ENCODE data around the gene SELENOM. TPM values are rescaled to one million over a fixed set of nuclear protein-coding genes. Genes with fewer than 3 reads are reported as not detected.

Gene SELENOM
- total RNA-seq, 1 experiment from 2014 or later: 16.3 TPM

DNA sequence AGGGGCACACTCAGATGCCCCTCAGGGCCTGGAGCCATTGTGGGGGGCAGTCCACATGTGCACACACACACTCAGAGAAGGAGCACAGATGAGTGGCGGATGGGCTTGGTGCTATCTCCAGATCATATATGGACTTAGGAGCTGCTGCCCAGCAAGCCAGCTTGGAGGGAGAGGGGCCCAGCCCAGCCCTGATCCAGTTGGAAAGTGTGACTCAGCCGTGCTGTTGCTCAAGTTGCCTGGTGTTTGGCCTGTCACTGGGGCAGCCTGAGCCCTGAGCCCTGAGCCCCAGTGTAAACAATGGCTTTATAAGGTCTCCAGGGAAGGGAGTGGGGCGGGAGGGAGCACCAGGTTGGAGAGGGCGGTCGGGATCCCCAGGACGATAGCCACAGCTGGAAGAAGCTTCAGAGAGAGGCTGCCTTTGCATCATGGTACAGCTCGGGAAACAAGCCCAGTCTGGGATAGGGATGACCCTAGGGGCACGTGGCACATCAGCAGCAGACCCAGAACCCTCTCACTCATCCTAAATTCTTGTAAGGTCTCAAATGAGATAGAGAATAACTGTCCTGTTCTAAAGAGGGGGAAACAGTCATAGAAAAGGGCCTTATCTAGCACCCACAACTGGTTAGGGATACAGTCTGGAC lies 4.8 kb downstream of the SELENOM start:
- ATAC-seq (no peak), DNase-seq (ENCODE audit: low spot score) (no peak)
- Mint-ChIP-seq H3K4me3 (no peak overlapping the region), H3K4me1 (peaks cover 25% of the 10 kb centered on the region), H3K27ac (no peak overlapping the region), H3K9me3 (no peaks in the 10 kb centered on the region), H3K36me3 (no peaks in the 10 kb centered on the region; the same call in 1 of the 2 replicates), H3K27me3 (ENCODE audit: low read depth) (peaks cover 40% of the 10 kb centered on the region)
- POLR2A ChIA-PET: no interaction called here
- CTCF ChIA-PET: interaction anchor here (9.1 kb wide), 1 partner anchor 14 kb away, joined by 363 read pairs; the partner anchor contains the start of gene SMTN
- TF ChIP-seq CREB1 (CRISPR knock-in tag; IDR thresholded peaks at IDR 0.05): no peak
- TF ChIP-seq, protein P1, sequence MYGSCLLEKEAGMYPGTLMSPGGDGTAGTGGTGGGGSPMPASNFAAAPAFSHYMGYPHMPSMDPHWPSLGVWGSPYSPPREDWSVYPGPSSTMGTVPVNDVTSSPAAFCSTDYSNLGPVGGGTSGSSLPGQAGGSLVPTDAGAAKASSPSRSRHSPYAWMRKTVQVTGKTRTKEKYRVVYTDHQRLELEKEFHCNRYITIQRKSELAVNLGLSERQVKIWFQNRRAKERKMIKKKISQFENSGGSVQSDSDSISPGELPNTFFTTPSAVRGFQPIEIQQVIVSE (CRISPR knock-in tag; IDR thresholded peaks at IDR 0.05; ENCODE audit: borderline replicate concordance): no peak
- TF ChIP-seq, protein P2, sequence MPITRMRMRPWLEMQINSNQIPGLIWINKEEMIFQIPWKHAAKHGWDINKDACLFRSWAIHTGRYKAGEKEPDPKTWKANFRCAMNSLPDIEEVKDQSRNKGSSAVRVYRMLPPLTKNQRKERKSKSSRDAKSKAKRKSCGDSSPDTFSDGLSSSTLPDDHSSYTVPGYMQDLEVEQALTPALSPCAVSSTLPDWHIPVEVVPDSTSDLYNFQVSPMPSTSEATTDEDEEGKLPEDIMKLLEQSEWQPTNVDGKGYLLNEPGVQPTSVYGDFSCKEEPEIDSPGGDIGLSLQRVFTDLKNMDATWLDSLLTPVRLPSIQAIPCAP (CRISPR knock-in tag; IDR thresholded peaks at IDR 0.05): no peak
- TF ChIP-seq NR3C1 (CRISPR knock-in tag; conservative IDR thresholded peaks at IDR 0.05; ENCODE audit: low read depth): no peak
- no peak for TF ChIP-seq MXD4 (CRISPR knock-in tag; IDR thresholded peaks at IDR 0.05; ENCODE audit: borderline replicate concordance)
- no peak for TF ChIP-seq ETV6 (CRISPR knock-in tag; IDR thresholded peaks at IDR 0.05)
- no peak for TF ChIP-seq RORB (CRISPR knock-in tag; IDR thresholded peaks at IDR 0.05)

DNA sequence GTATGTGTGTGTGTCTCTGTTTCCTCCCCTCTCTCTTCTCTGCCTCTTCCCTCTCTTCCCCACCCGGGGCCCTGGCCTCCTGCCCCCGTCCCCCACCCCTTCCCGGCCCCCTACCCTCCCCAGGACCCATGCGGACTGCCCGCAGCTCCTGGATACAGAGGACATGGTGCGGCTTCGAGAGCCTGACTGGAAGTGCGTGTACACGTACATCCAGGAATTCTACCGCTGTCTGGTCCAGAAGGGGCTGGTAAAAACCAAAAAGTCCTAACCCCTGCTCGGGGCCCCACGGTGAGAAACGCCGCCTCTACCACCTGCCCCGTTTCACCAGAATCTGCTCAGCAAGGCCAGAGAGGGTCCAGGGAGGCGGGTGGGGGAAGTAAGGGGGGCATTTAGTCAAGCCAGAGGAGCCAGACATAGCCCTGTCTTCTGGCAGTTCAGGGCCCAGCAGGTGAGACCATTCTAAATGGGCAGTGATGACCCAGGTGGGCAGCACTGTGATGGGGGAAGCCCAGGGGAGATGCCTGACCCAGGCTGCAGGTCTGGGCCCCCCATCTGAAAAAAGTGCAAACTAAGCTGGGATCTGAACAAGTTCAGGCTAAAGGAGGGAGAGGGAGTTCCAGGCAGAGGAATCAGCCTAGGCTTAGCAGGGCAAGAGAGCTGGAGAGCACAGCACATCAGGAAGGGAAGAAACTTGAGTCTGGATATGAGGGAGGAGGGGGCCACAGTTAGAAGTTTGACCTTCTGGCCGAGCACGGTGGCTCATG lies 6.4 kb downstream of the SELENOM start:
- POLR2A ChIA-PET: no interaction called here
- ATAC-seq: no peak
- CTCF ChIA-PET: interaction anchor here (9.1 kb wide), 1 partner anchor 12 kb away, joined by 363 read pairs; the partner anchor contains the start of gene SMTN
- Mint-ChIP-seq H3K27ac (0 out of 2 replicates have a peak overlapping the region, but pooled peaks have one; percentile 41), H3K9me3 (no peaks in the 10 kb centered on the region), H3K4me3 (no peak overlapping the region), H3K27me3 (ENCODE audit: low read depth) (peaks cover 25% of the 10 kb centered on the region), H3K36me3 (no peaks in the 10 kb centered on the region; the same call in 1 of the 2 replicates), H3K4me1 (peaks cover 23% of the 10 kb centered on the region)
- no peak for DNase-seq (ENCODE audit: low spot score)
- TF ChIP-seq TP53 (CRISPR knock-in tag; IDR thresholded peaks at IDR 0.05) (no peak), ZNF121 (CRISPR knock-in tag; IDR thresholded peaks at IDR 0.05) (no peak), MYBL2 (CRISPR knock-in tag; IDR thresholded peaks at IDR 0.05) (no peak), HMGA2 (CRISPR knock-in tag; IDR thresholded peaks at IDR 0.05) (no peak), CREB1 (CRISPR knock-in tag; IDR thresholded peaks at IDR 0.05) (no peak), FOXP1 (CRISPR knock-in tag; IDR thresholded peaks at IDR 0.05; ENCODE audit: borderline replicate concordance) (no peak)
- TF ChIP-seq, protein P3, sequence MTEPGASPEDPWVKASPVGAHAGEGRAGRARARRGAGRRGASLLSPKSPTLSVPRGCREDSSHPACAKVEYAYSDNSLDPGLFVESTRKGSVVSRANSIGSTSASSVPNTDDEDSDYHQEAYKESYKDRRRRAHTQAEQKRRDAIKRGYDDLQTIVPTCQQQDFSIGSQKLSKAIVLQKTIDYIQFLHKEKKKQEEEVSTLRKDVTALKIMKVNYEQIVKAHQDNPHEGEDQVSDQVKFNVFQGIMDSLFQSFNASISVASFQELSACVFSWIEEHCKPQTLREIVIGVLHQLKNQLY (CRISPR knock-in tag; IDR thresholded peaks at IDR 0.05): no peak
- TF ChIP-seq, protein P4, sequence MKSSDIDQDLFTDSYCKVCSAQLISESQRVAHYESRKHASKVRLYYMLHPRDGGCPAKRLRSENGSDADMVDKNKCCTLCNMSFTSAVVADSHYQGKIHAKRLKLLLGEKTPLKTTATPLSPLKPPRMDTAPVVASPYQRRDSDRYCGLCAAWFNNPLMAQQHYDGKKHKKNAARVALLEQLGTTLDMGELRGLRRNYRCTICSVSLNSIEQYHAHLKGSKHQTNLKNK (CRISPR knock-in tag; IDR thresholded peaks at IDR 0.05): no peak
- TF ChIP-seq, protein P5, sequence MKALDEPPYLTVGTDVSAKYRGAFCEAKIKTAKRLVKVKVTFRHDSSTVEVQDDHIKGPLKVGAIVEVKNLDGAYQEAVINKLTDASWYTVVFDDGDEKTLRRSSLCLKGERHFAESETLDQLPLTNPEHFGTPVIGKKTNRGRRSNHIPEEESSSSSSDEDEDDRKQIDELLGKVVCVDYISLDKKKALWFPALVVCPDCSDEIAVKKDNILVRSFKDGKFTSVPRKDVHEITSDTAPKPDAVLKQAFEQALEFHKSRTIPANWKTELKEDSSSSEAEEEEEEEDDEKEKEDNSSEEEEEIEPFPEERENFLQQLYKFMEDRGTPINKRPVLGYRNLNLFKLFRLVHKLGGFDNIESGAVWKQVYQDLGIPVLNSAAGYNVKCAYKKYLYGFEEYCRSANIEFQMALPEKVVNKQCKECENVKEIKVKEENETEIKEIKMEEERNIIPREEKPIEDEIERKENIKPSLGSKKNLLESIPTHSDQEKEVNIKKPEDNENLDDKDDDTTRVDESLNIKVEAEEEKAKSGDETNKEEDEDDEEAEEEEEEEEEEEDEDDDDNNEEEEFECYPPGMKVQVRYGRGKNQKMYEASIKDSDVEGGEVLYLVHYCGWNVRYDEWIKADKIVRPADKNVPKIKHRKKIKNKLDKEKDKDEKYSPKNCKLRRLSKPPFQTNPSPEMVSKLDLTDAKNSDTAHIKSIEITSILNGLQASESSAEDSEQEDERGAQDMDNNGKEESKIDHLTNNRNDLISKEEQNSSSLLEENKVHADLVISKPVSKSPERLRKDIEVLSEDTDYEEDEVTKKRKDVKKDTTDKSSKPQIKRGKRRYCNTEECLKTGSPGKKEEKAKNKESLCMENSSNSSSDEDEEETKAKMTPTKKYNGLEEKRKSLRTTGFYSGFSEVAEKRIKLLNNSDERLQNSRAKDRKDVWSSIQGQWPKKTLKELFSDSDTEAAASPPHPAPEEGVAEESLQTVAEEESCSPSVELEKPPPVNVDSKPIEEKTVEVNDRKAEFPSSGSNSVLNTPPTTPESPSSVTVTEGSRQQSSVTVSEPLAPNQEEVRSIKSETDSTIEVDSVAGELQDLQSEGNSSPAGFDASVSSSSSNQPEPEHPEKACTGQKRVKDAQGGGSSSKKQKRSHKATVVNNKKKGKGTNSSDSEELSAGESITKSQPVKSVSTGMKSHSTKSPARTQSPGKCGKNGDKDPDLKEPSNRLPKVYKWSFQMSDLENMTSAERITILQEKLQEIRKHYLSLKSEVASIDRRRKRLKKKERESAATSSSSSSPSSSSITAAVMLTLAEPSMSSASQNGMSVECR (CRISPR knock-in tag; IDR thresholded peaks at IDR 0.05; ENCODE audit: borderline replicate concordance): no peak
- TF ChIP-seq, protein P6, sequence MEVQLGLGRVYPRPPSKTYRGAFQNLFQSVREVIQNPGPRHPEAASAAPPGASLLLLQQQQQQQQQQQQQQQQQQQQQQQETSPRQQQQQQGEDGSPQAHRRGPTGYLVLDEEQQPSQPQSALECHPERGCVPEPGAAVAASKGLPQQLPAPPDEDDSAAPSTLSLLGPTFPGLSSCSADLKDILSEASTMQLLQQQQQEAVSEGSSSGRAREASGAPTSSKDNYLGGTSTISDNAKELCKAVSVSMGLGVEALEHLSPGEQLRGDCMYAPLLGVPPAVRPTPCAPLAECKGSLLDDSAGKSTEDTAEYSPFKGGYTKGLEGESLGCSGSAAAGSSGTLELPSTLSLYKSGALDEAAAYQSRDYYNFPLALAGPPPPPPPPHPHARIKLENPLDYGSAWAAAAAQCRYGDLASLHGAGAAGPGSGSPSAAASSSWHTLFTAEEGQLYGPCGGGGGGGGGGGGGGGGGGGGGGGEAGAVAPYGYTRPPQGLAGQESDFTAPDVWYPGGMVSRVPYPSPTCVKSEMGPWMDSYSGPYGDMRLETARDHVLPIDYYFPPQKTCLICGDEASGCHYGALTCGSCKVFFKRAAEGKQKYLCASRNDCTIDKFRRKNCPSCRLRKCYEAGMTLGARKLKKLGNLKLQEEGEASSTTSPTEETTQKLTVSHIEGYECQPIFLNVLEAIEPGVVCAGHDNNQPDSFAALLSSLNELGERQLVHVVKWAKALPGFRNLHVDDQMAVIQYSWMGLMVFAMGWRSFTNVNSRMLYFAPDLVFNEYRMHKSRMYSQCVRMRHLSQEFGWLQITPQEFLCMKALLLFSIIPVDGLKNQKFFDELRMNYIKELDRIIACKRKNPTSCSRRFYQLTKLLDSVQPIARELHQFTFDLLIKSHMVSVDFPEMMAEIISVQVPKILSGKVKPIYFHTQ (CRISPR knock-in tag; IDR thresholded peaks at IDR 0.05): no peak
